SK-N-SH (cell line): ENCODE data around the gene CAPN10. TPM values are rescaled to one million over a fixed set of nuclear protein-coding genes. Genes with fewer than 3 reads are reported as not detected.

Source experiments
- CTCF ChIA-PET: fragments of 300-600, 350-600 bp; formaldehyde crosslinking; extraction: SDS; loops from one replicate; lab custom pipeline; 2021; lab: Yijun Ruan, JAX
- POLR2A ChIA-PET: fragments of 350-600 bp; sonication (Branson Sonifier 250); formaldehyde crosslinking; extraction: SDS; loops from one replicate; lab custom pipeline; 2020; ENCODE audit warnings: antibody characterized with exemption, inconsistent platforms; lab: Yijun Ruan, JAX
- DNase-seq: peaks from one replicate; pipeline ENCODE4 v3.0.0; 2012
- H2AFZ ChIP-seq: fragments of 200-600 bp; sonication (generic); 2 replicates; pipeline ENCODE4 v1.8.1; 2016; ENCODE audit warnings: antibody characterized with exemption, mild to moderate bottlenecking, low read depth
- H3F3A ChIP-seq: fragments of 200-600 bp; sonication (generic); replicated peaks from 2 replicates; pipeline ENCODE3; 2016; ENCODE audit warnings: antibody characterized with exemption, mild to moderate bottlenecking; ENCODE audit not compliant: insufficient read depth
- H3K27ac ChIP-seq, 2 experiments: fragments of 200-500 bp in 1 of 2; fragments of 200-600 bp in 1 of 2; sonication (Bioruptor generic) in 1 of 2; sonication (generic), shearing (Covaris generic) in 1 of 2; 2 replicates each; pipeline versions ENCODE4 v1.5.1 to v1.6.1; 2014 to 2016; ENCODE audit warnings: low read depth in 2 of 2, inconsistent platforms in 1 of 2, low read length in 1 of 2, mild to moderate bottlenecking in 1 of 2, mixed read lengths in 1 of 2
- H3K27me3 ChIP-seq: fragments of 200-600 bp; sonication (generic), shearing (Covaris generic); 2 replicates; pipeline ENCODE4 v1.6.1; 2016; ENCODE audit warnings: mixed run types; ENCODE audit not compliant: insufficient read depth
- H3K36me3 ChIP-seq, 2 experiments: fragments of 200-500 bp in 1 of 2; fragments of 200-600 bp in 1 of 2; sonication (Bioruptor generic) in 1 of 2; sonication (generic) in 1 of 2; replicated peaks in 1 of 2; 2 replicates each; pipeline versions ENCODE3 to v1.5.1; 2014 to 2016; ENCODE audit warnings: low read length in 1 of 2, mild to moderate bottlenecking in 1 of 2; ENCODE audit not compliant: insufficient read depth in 2 of 2, control insufficient read depth in 1 of 2
- H3K4me1 ChIP-seq, 2 experiments: fragments of 200-500 bp in 1 of 2; fragments of 200-600 bp in 1 of 2; sonication (Bioruptor generic) in 1 of 2; sonication (generic), shearing (Covaris generic) in 1 of 2; 2 replicates each; pipeline versions ENCODE4 v1.5.1 to v1.6.1; 2014 to 2016; ENCODE audit warnings: low read depth in 1 of 2, low read length in 1 of 2, mixed run types in 1 of 2; ENCODE audit not compliant: insufficient read depth in 2 of 2, control insufficient read depth in 1 of 2
- H3K4me2 ChIP-seq: fragments of 200-600 bp; sonication (generic), shearing (Covaris generic); 2 replicates; pipeline ENCODE4 v1.6.1; 2017; ENCODE audit warnings: mixed run types
- H3K4me3 ChIP-seq, 2 experiments: fragments of 200-500 bp in 1 of 2; fragments of 200-600 bp in 1 of 2; sonication (Bioruptor generic) in 1 of 2; sonication (generic), shearing (Covaris generic) in 1 of 2; 2 replicates each; pipeline versions ENCODE4 v1.5.1 to v1.8.1; 2014 to 2016; ENCODE audit warnings: low read depth in 2 of 2, inconsistent platforms in 1 of 2, low read length in 1 of 2, mild to moderate bottlenecking in 1 of 2, mixed read lengths in 1 of 2, moderate library complexity in 1 of 2
- H3K79me2 ChIP-seq: fragments of 200-600 bp; sonication (generic); 2 replicates; pipeline ENCODE4 v1.8.1; 2017; ENCODE audit warnings: mild to moderate bottlenecking; ENCODE audit not compliant: insufficient read depth
- H3K9ac ChIP-seq: fragments of 200-600 bp; sonication (generic); 2 replicates; pipeline ENCODE4 v1.6.1; 2017; ENCODE audit warnings: mixed run types
- H3K9me2 ChIP-seq: fragments of 200-600 bp; sonication (generic); 2 replicates; pipeline ENCODE4 v1.6.1; 2017; ENCODE audit warnings: mixed run types
- H3K9me3 ChIP-seq: fragments of 200-600 bp; sonication (generic); 2 replicates; pipeline ENCODE4 v1.6.1; 2017; ENCODE audit warnings: mixed run types, mild to moderate bottlenecking, moderate library complexity
- H4K20me1 ChIP-seq: fragments of 200-600 bp; sonication (generic); 2 replicates; pipeline ENCODE4 v1.6.1; 2017; ENCODE audit warnings: mild to moderate bottlenecking, mixed run types; ENCODE audit not compliant: insufficient read depth
- CTCF ChIP-seq: fragments of 200-600 bp; sonication (generic); IDR thresholded peaks from 2 replicates; pipeline ENCODE4 v1.6.1; 2017; ENCODE audit warnings: antibody characterized with exemption, mild to moderate bottlenecking, moderate library complexity
- FOXJ3 ChIP-seq: sonication (generic); formaldehyde crosslinking; IDR thresholded peaks from 2 replicates; pipeline ENCODE4 v1.5.1; 2020; ENCODE audit warnings: mild to moderate bottlenecking, missing genetic modification reagents
- FOXM1 ChIP-seq: IDR thresholded peaks from 2 replicates; pipeline ENCODE4 v1.4.0; 2012; ENCODE audit warnings: low read depth, mild to moderate bottlenecking
- GABPA ChIP-seq: IDR thresholded peaks from 2 replicates; pipeline ENCODE4 v1.4.0; 2012; ENCODE audit warnings: low read depth, mild to moderate bottlenecking
- JUND ChIP-seq: IDR thresholded peaks from 2 replicates; pipeline ENCODE4 v1.4.0; 2012
- MEF2A ChIP-seq: IDR thresholded peaks from 2 replicates; pipeline ENCODE4 v1.4.0; 2012; ENCODE audit warnings: low read depth, borderline replicate concordance
- MXI1 ChIP-seq: IDR thresholded peaks from 2 replicates; pipeline ENCODE4 v1.6.1; 2012; ENCODE audit warnings: mild to moderate bottlenecking, low read depth, low read length, improper control_type of control experiment
- NFIC ChIP-seq: IDR thresholded peaks from 2 replicates; pipeline ENCODE4 v1.4.0; 2012; ENCODE audit warnings: borderline replicate concordance
- NRF1 ChIP-seq: IDR thresholded peaks from 2 replicates; pipeline ENCODE4 v1.6.1; 2012; ENCODE audit warnings: low read depth, mild to moderate bottlenecking, low read length
- PBX3 ChIP-seq: IDR thresholded peaks from 2 replicates; pipeline ENCODE4; 2012
- RAD21 ChIP-seq: IDR thresholded peaks from 2 replicates; pipeline ENCODE4 v1.6.1; 2012; ENCODE audit warnings: mild to moderate bottlenecking, low read length
- RCOR1 ChIP-seq: fragments of 150-350 bp; IDR thresholded peaks from 2 replicates; pipeline ENCODE4 v1.6.1; 2017; ENCODE audit warnings: antibody characterized with exemption, low read length
- REST ChIP-seq: IDR thresholded peaks from 2 replicates; pipeline ENCODE4 v1.6.1; 2012; ENCODE audit warnings: mild to moderate bottlenecking, low read depth, low read length, moderate library complexity
- TAF1 ChIP-seq: IDR thresholded peaks from 2 replicates; pipeline ENCODE4 v1.6.1; 2012; ENCODE audit warnings: low read depth, mild to moderate bottlenecking, low read length, moderate library complexity, borderline replicate concordance
- TCF12 ChIP-seq: IDR thresholded peaks from 2 replicates; pipeline ENCODE4 v1.4.0; 2012
- TEAD4 ChIP-seq: IDR thresholded peaks from 2 replicates; pipeline ENCODE4 v1.4.0; 2012; ENCODE audit warnings: mild to moderate bottlenecking, borderline replicate concordance; ENCODE audit not compliant: insufficient read depth
- WGBS: methylation state at CpG from one replicate; pipeline ENCODE4 v1.1.6; 2017; ENCODE audit warnings: low lambda C conversion rate; 5-methylcytosine and 5-hydroxymethylcytosine counted together
- polyA plus RNA-seq, 3 experiments: library from polyadenylated mRNA; depleted of rRNA; stranded (reverse); fragments of >200 nt; gene quantifications; 2 replicates each; pipeline ENCODE4 v1.2.3, GENCODE V29; 2012

CAPN10 gene
- polyA plus RNA-seq, 1 of the 3 experiments (the other 2 are of a cell fraction), result 24.0 TPM

GRCh38 chr2:240581811-240582210 is 4.7 kb upstream of the CAPN10 start (continued):
- no peak for TF ChIP-seq REST
- no peak for TF ChIP-seq CTCF
- TF ChIP-seq TEAD4, result no peak
- TF ChIP-seq FOXM1, result no peak

GRCh38 chr2:240582781-240583180 is 3.8 kb upstream of the CAPN10 start:
- Histone ChIP-seq H3K36me3 (peaks cover 8 to 14% of the 10 kb centered on the region in 2 experiments), H3K27ac (no peak overlapping the region), H4K20me1 (peaks cover 24% of the 10 kb centered on the region), H3K4me2 (no peak overlapping the region), H3K27me3 (no peaks in the 10 kb centered on the region), H3K9me2 (no peaks in the 10 kb centered on the region), H3K9ac (no peak overlapping the region), H3K4me3 (no peak overlapping the region), H3F3A (peaks cover 3% of the 10 kb centered on the region), H3K4me1 (peaks cover 11 to 25% of the 10 kb centered on the region in 2 experiments; a peak in 3 of 4 replicates), H2AFZ (no peak overlapping the region), H3K79me2 (peaks cover 79% of the 10 kb centered on the region), H3K9me3 (no peaks in the 10 kb centered on the region)
- TF ChIP-seq JUND (no peak), RAD21 (no peak), TAF1 (no peak), RCOR1 (no peak), FOXJ3 (CRISPR knock-in tag) (no peak), NFIC (no peak), PBX3 (no peak), GABPA (no peak), MXI1 (no peak), TCF12 (no peak), NRF1 (no peak), MEF2A (no peak)
- ChIA-PET CTCF (no interaction called here), POLR2A (no interaction called here)
- DNase-seq, result no peak
- WGBS, result 100% methylated on average over 3 of the region's 3 CpGs
